GM23338 (cell line): Measurements from ENCODE around the gene PBOV1. TPM values are rescaled to one million over a fixed set of nuclear protein-coding genes. Genes with fewer than 3 reads are reported as not detected.

ENCODE experiments used
- ATAC-seq: fragments of 200-7000 bp; cut with Tn5 transposase; 3 replicates; pipeline ENCODE4 v1.9.1; 2020
- DNase-seq: peaks from one replicate; pipeline ENCODE4 v3.0.0-alpha.2; 2015; ENCODE audit warnings: low spot score
- H2AFZ ChIP-seq: fragments of 200-600 bp; sonication (generic); 2 replicates; pipeline ENCODE4 v1.8.0; 2016; ENCODE audit warnings: antibody characterized with exemption, mild to moderate bottlenecking, moderate library complexity
- H3F3A ChIP-seq: fragments of 200-600 bp; sonication (generic); replicated peaks from 2 replicates; pipeline ENCODE4 v1.8.0; 2017; ENCODE audit warnings: antibody characterized with exemption, mixed run types, low read depth
- H3K27ac ChIP-seq: fragments of 200-600 bp; sonication (generic); 2 replicates; pipeline ENCODE4 v1.6.1; 2016; ENCODE audit warnings: low read depth
- H3K27me3 ChIP-seq: fragments of 200-600 bp; sonication (generic); 2 replicates; pipeline ENCODE4 v1.8.0; 2016; ENCODE audit warnings: mild to moderate bottlenecking, mixed run types, moderate library complexity; ENCODE audit not compliant: insufficient read depth
- H3K36me3 ChIP-seq: fragments of 200-600 bp; sonication (generic); 2 replicates; pipeline ENCODE4 v1.8.0; 2016; ENCODE audit warnings: mild to moderate bottlenecking; ENCODE audit not compliant: insufficient read depth
- H3K4me1 ChIP-seq: fragments of 200-600 bp; sonication (generic); 2 replicates; pipeline ENCODE4 v1.8.0; 2016; ENCODE audit warnings: mild to moderate bottlenecking, moderate library complexity; ENCODE audit not compliant: insufficient read depth
- H3K4me2 ChIP-seq: fragments of 200-600 bp; sonication (generic); 2 replicates; pipeline ENCODE4 v1.7.1; 2017; ENCODE audit warnings: mixed run types
- H3K4me3 ChIP-seq: fragments of 200-600 bp; sonication (generic); 2 replicates; pipeline ENCODE4 v1.6.1; 2016; ENCODE audit warnings: mixed run types
- H3K79me2 ChIP-seq: fragments of 200-600 bp; sonication (generic); replicated peaks from 2 replicates; pipeline ENCODE4 v1.8.0; 2017; ENCODE audit warnings: mild to moderate bottlenecking; ENCODE audit not compliant: insufficient read depth
- H3K9me2 ChIP-seq: fragments of 200-600 bp; sonication (generic); 2 replicates; pipeline ENCODE4 v1.8.0; 2017; ENCODE audit not compliant: insufficient read depth
- H4K20me1 ChIP-seq: fragments of 200-600 bp; sonication (generic); replicated peaks from 2 replicates; pipeline ENCODE4 v1.8.0; 2017; ENCODE audit warnings: mild to moderate bottlenecking; ENCODE audit not compliant: insufficient read depth
- H3K27ac Mint-ChIP-seq: 2 replicates; pipeline ENCODE4 v1.8.0; 2020; ENCODE audit warnings: inconsistent platforms, mild to moderate bottlenecking, moderate library complexity, mixed read lengths
- H3K27me3 Mint-ChIP-seq: 3 replicates; pipeline ENCODE4 v1.8.0; 2022; ENCODE audit warnings: low read depth, mild to moderate bottlenecking, moderate library complexity, mixed read lengths, inconsistent platforms; ENCODE audit not compliant: insufficient read depth, poor library complexity
- H3K36me3 Mint-ChIP-seq: 3 replicates; pipeline ENCODE4 v1.8.0; 2021; ENCODE audit warnings: low read depth, mild to moderate bottlenecking, inconsistent platforms, moderate library complexity, mixed read lengths
- H3K4me1 Mint-ChIP-seq: 3 replicates; pipeline ENCODE4 v1.8.0; 2020; ENCODE audit warnings: mild to moderate bottlenecking, inconsistent platforms, mixed read lengths
- H3K4me3 Mint-ChIP-seq: 3 replicates; pipeline ENCODE4 v1.8.0; 2021; ENCODE audit warnings: moderate library complexity, mild to moderate bottlenecking, inconsistent platforms, mixed read lengths
- H3K9me3 Mint-ChIP-seq: 3 replicates; pipeline ENCODE4 v1.8.0; 2020; ENCODE audit warnings: moderate library complexity, mild to moderate bottlenecking, inconsistent platforms, mixed read lengths
- CREB1 ChIP-seq: fragments of 250-450 bp; sonication (Bioruptor Pico); IDR thresholded peaks from 2 replicates; pipeline ENCODE4 v1.5.0; 2020; ENCODE audit warnings: low read depth, mild to moderate bottlenecking, moderate library complexity
- ETS1 ChIP-seq: IDR thresholded peaks from 2 replicates; pipeline ENCODE4 v1.6.1; 2016; ENCODE audit warnings: antibody characterized with exemption
- EZH2 ChIP-seq: fragments of 200-600 bp; sonication (generic); IDR thresholded peaks from one replicate; pipeline ENCODE4 v1.8.0; 2017; ENCODE audit warnings: antibody characterized with exemption, mild to moderate bottlenecking, low read depth; ENCODE audit not compliant: unreplicated experiment
- EZH2phosphoT487 ChIP-seq: fragments of 200-600 bp; sonication (generic); IDR thresholded peaks from one replicate; pipeline ENCODE4 v1.8.1; 2018; ENCODE audit warnings: antibody characterized with exemption; ENCODE audit not compliant: unreplicated experiment
- JUNB ChIP-seq: IDR thresholded peaks from one replicate; pipeline ENCODE4 v1.6.1; 2016; ENCODE audit warnings: antibody characterized with exemption; ENCODE audit not compliant: unreplicated experiment
- NANOG ChIP-seq: IDR thresholded peaks from 2 replicates; pipeline ENCODE4 v1.6.1; 2016; ENCODE audit warnings: antibody characterized with exemption, borderline replicate concordance
- POLR2AphosphoS5 ChIP-seq: IDR thresholded peaks from 2 replicates; pipeline ENCODE4 v1.6.1; 2016; ENCODE audit warnings: antibody characterized with exemption, low read depth
- STAT1 ChIP-seq: IDR thresholded peaks from one replicate; pipeline ENCODE4 v1.6.1; 2016; ENCODE audit warnings: antibody characterized with exemption; ENCODE audit not compliant: unreplicated experiment
- ZNF114 ChIP-seq: fragments of 250-450 bp; sonication (Bioruptor Pico); IDR thresholded peaks from 2 replicates; pipeline ENCODE4 v1.5.0; 2020; ENCODE audit warnings: mild to moderate bottlenecking, moderate library complexity
- ZNF331 ChIP-seq: fragments of 250-450 bp; sonication (Bioruptor Pico); IDR thresholded peaks from 2 replicates; pipeline ENCODE4 v1.5.0; 2020; ENCODE audit warnings: low read depth, mild to moderate bottlenecking, moderate library complexity
- ZNF462 ChIP-seq: fragments of 250-450 bp; sonication (Bioruptor Pico); IDR thresholded peaks from 2 replicates; pipeline ENCODE4 v1.5.0; 2020; ENCODE audit warnings: mild to moderate bottlenecking, moderate library complexity
- polyA plus RNA-seq: library from polyadenylated mRNA; unstranded; fragments of >200 nt; fragmentation: Nextera tagmentation; extraction: Ambion mirVana; gene quantifications from 2 replicates; pipeline ENCODE4 v1.2.1, GENCODE V29; 2016
- total RNA-seq: library from RNA; depleted of rRNA; stranded (reverse); fragments of >200 nt; shearing (Covaris generic); gene quantifications from 2 replicates; pipeline ENCODE4 v1.2.3, GENCODE V29; 2014
- TF ChIP-seq, protein P1 (sequence below): IDR thresholded peaks from one replicate; pipeline ENCODE4 v1.6.1; 2018; ENCODE audit warnings: antibody characterized with exemption; ENCODE audit not compliant: unreplicated experiment
- TF ChIP-seq, protein P2 (sequence below), 2 experiments: fragments of 200-600 bp in 1 of 2; sonication (generic) in 1 of 2; conservative IDR thresholded peaks; 2 replicates each; pipeline versions ENCODE4 v1.5.1 to v1.6.1; 2016 to 2017; ENCODE audit warnings: antibody characterized with exemption in 2 of 2, low read depth in 2 of 2, mild to moderate bottlenecking in 2 of 2, moderate library complexity in 1 of 2

PBOV1 gene
- total and polyA plus RNA-seq, 2 experiments from 2014 or later = not detected

GRCh38 chr6:138204303-138204702 is 14.0 kb downstream of the PBOV1 start:
- Histone ChIP-seq H3K27ac (no peak overlapping the region), H3K36me3 (no peaks in the 10 kb centered on the region), H3K4me1 (no peaks in the 10 kb centered on the region), H4K20me1 (no peaks in the 10 kb centered on the region), H3K4me3 (no peak overlapping the region), H3K79me2 (no peaks in the 10 kb centered on the region), H2AFZ (no peak overlapping the region), H3K4me2 (no peak overlapping the region), H3F3A (no peaks in the 10 kb centered on the region), H3K9me2 (no peaks in the 10 kb centered on the region), H3K27me3 (no peaks in the 10 kb centered on the region)
- no peak for ATAC-seq
- Mint-ChIP-seq H3K4me1 (peaks cover 22% of the 10 kb centered on the region), H3K27me3 (peaks cover 6% of the 10 kb centered on the region), H3K4me3 (no peak overlapping the region), H3K27ac (no peak overlapping the region), H3K9me3 (peaks cover 13% of the 10 kb centered on the region; the same call in 2 of the 3 replicates), H3K36me3 (peaks cover 15% of the 10 kb centered on the region)
- no peak for DNase-seq
- TF ChIP-seq ETS1 (no peak), EZH2 (no peak), ZNF462 (no peak), ZNF331 (CRISPR knock-in tag) (no peak), STAT1 (no peak), NANOG (no peak), ZNF114 (CRISPR knock-in tag) (no peak), JUNB (no peak), EZH2phosphoT487 (no peak), CREB1 (no peak), POLR2AphosphoS5 (no peak)
- TF ChIP-seq, protein P1, sequence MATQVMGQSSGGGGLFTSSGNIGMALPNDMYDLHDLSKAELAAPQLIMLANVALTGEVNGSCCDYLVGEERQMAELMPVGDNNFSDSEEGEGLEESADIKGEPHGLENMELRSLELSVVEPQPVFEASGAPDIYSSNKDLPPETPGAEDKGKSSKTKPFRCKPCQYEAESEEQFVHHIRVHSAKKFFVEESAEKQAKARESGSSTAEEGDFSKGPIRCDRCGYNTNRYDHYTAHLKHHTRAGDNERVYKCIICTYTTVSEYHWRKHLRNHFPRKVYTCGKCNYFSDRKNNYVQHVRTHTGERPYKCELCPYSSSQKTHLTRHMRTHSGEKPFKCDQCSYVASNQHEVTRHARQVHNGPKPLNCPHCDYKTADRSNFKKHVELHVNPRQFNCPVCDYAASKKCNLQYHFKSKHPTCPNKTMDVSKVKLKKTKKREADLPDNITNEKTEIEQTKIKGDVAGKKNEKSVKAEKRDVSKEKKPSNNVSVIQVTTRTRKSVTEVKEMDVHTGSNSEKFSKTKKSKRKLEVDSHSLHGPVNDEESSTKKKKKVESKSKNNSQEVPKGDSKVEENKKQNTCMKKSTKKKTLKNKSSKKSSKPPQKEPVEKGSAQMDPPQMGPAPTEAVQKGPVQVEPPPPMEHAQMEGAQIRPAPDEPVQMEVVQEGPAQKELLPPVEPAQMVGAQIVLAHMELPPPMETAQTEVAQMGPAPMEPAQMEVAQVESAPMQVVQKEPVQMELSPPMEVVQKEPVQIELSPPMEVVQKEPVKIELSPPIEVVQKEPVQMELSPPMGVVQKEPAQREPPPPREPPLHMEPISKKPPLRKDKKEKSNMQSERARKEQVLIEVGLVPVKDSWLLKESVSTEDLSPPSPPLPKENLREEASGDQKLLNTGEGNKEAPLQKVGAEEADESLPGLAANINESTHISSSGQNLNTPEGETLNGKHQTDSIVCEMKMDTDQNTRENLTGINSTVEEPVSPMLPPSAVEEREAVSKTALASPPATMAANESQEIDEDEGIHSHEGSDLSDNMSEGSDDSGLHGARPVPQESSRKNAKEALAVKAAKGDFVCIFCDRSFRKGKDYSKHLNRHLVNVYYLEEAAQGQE = no peak
- TF ChIP-seq, protein P2, sequence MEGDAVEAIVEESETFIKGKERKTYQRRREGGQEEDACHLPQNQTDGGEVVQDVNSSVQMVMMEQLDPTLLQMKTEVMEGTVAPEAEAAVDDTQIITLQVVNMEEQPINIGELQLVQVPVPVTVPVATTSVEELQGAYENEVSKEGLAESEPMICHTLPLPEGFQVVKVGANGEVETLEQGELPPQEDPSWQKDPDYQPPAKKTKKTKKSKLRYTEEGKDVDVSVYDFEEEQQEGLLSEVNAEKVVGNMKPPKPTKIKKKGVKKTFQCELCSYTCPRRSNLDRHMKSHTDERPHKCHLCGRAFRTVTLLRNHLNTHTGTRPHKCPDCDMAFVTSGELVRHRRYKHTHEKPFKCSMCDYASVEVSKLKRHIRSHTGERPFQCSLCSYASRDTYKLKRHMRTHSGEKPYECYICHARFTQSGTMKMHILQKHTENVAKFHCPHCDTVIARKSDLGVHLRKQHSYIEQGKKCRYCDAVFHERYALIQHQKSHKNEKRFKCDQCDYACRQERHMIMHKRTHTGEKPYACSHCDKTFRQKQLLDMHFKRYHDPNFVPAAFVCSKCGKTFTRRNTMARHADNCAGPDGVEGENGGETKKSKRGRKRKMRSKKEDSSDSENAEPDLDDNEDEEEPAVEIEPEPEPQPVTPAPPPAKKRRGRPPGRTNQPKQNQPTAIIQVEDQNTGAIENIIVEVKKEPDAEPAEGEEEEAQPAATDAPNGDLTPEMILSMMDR (conservative IDR thresholded peaks at IDR 0.05; ENCODE audit: low read depth in 2 of 2) = no peak
